NCI-H187 (cell line): ENCODE measurements around the gene TTL.
"Not testable (repeated sequence)": the region's sequence is repeated elsewhere in the genome, so short reads cannot be mapped to it uniquely, and the experiment has no call there.

Source experiments
- DNase-seq, 2 experiments: peaks; one replicate each; lab custom pipeline; 2025; lab: John Stamatoyannopoulos, UW

TTL gene

GRCh38 chr2:112481528-112482233 lies at the start of gene TTL:
Gene TTL (plus strand): TSS chr2:112482156. CDS start chr2:112482345, 189 bp downstream.
- peak in 1 of 2 experiments; percentile 31 for DNase-seq

- DNase-seq: not testable (repeated sequence)
Observed at GRCh38 chr2:112432390-112432734, 49.6 kb upstream of the TTL start.

- DNase-seq: not testable (repeated sequence)
Observed at GRCh38 chr2:112432735-112433479, 49.0 kb upstream of the TTL start.

- not testable (repeated sequence) for DNase-seq
Observed at GRCh38 chr2:112433480-112433879, 48.5 kb upstream of the TTL start, which contains the start of gene RGPD8. Gene RGPD8 (minus strand): TSS chr2:112433645. CDS start chr2:112433453, 192 bp downstream.

- DNase-seq: no peak
Observed at GRCh38 chr2:112433932-112434730, 47.8 kb upstream of the TTL start.

- DNase-seq: not testable (repeated sequence)
Observed at GRCh38 chr2:112434890-112435715, 46.9 kb upstream of the TTL start.

- not testable (repeated sequence) for DNase-seq
Observed at GRCh38 chr2:112435716-112436431, 46.1 kb upstream of the TTL start.

GRCh38 chr2:112436993-112437392 lies 45.0 kb upstream of the TTL start:
- DNase-seq: not testable (repeated sequence)

- DNase-seq: not testable (repeated sequence)
Observed at GRCh38 chr2:112437405-112437831, 44.5 kb upstream of the TTL start.

GRCh38 chr2:112438603-112439261 lies 43.2 kb upstream of the TTL start:
- DNase-seq: not testable (repeated sequence)

- not testable (repeated sequence) for DNase-seq
Observed at GRCh38 chr2:112444256-112444655, 37.7 kb upstream of the TTL start.

GRCh38 chr2:112449854-112450253 lies 32.1 kb upstream of the TTL start:
- no peak for DNase-seq

- DNase-seq: no peak
Observed at GRCh38 chr2:112451317-112451716, 30.6 kb upstream of the TTL start.

- no peak for DNase-seq
Observed at GRCh38 chr2:112454586-112454985, 27.4 kb upstream of the TTL start.

GRCh38 chr2:112459372-112459771 lies 22.6 kb upstream of the TTL start:
- DNase-seq: no peak

GRCh38 chr2:112462178-112462577 lies 19.8 kb upstream of the TTL start:
- no peak for DNase-seq

GRCh38 chr2:112463256-112463655 lies 18.7 kb upstream of the TTL start:
- DNase-seq: no peak

GRCh38 chr2:112465382-112465781 lies 16.6 kb upstream of the TTL start:
- no peak for DNase-seq

GRCh38 chr2:112472547-112473263 lies 9.3 kb upstream of the TTL start:
- no peak for DNase-seq
